Loucy (cell line): ENCODE results near the gene BHLHE23.
A peak's percentile ranks its signal among the peaks of the same experiment; 100 is the strongest.

Experiments used
- H2AFZ ChIP-seq: fragments of 200-600 bp; sonication (generic); 2 replicates; pipeline ENCODE4 v1.6.0; 2016; ENCODE audit warnings: antibody characterized with exemption, mild to moderate bottlenecking, low read length, moderate library complexity
- H3F3A ChIP-seq: fragments of 200-600 bp; 2 replicates; pipeline ENCODE4 v1.6.0; 2016; ENCODE audit warnings: antibody characterized with exemption, low read depth, mild to moderate bottlenecking
- H3K27me3 ChIP-seq: fragments of 200-600 bp; sonication (generic); 2 replicates; pipeline ENCODE4 v1.6.1; 2014; ENCODE audit warnings: low read length, mild to moderate bottlenecking; ENCODE audit not compliant: insufficient read depth, poor library complexity, severe bottlenecking
- H3K36me3 ChIP-seq: fragments of 200-600 bp; sonication (generic); 2 replicates; pipeline ENCODE4 v1.6.1; 2016; ENCODE audit warnings: low read length; ENCODE audit not compliant: insufficient read depth
- H3K4me1 ChIP-seq: fragments of 200-600 bp; sonication (generic); 2 replicates; pipeline ENCODE4 v1.5.1; 2014; ENCODE audit warnings: low read length, mild to moderate bottlenecking; ENCODE audit not compliant: insufficient read depth, poor library complexity, severe bottlenecking
- H3K4me2 ChIP-seq: fragments of 200-600 bp; sonication (generic); 2 replicates; pipeline ENCODE4 v1.6.0; 2014; ENCODE audit warnings: antibody characterized with exemption, low read length, low read depth, mild to moderate bottlenecking; ENCODE audit not compliant: poor library complexity, severe bottlenecking
- H3K4me3 ChIP-seq: fragments of 200-600 bp; sonication (generic); 2 replicates; pipeline ENCODE4 v1.5.1; 2014; ENCODE audit warnings: low read length, mild to moderate bottlenecking, mixed read lengths; ENCODE audit not compliant: poor library complexity, severe bottlenecking
- H3K79me2 ChIP-seq: fragments of 200-600 bp; sonication (generic); 2 replicates; pipeline ENCODE4 v1.6.1; 2014; ENCODE audit warnings: low read length; ENCODE audit not compliant: insufficient read depth
- H3K9ac ChIP-seq: fragments of 200-600 bp; sonication (generic); 2 replicates; pipeline ENCODE4 v1.6.0; 2014; ENCODE audit warnings: mild to moderate bottlenecking, low read depth, low read length, moderate library complexity; ENCODE audit not compliant: poor library complexity, severe bottlenecking
- H3K9me2 ChIP-seq: fragments of 200-600 bp; sonication (generic); replicated peaks from 2 replicates; pipeline ENCODE4 v1.6.1; 2016; ENCODE audit warnings: low read depth, low read length, mixed read lengths
- H3K9me3 ChIP-seq: fragments of 200-600 bp; sonication (generic); 2 replicates; pipeline ENCODE4 v1.6.1; 2014; ENCODE audit warnings: mild to moderate bottlenecking, antibody characterized with exemption, low read length, low read depth; ENCODE audit not compliant: insufficient read depth
- H4K20me1 ChIP-seq: fragments of 200-600 bp; sonication (generic); 2 replicates; pipeline ENCODE4 v1.6.0; 2014; ENCODE audit warnings: antibody characterized with exemption, low read length, mild to moderate bottlenecking; ENCODE audit not compliant: insufficient read depth, poor library complexity, severe bottlenecking
- CTCF ChIP-seq: fragments of 200-600 bp; sonication (generic); conservative IDR thresholded peaks from 2 replicates; pipeline ENCODE4 v1.5.1; 2014; ENCODE audit warnings: mild to moderate bottlenecking, antibody characterized with exemption, low read length
- EZH2phosphoT487 ChIP-seq: fragments of 200-600 bp; IDR thresholded peaks from 2 replicates; pipeline ENCODE4 v1.6.1; 2018; ENCODE audit warnings: antibody characterized with exemption, mild to moderate bottlenecking, moderate library complexity, borderline replicate concordance

The BHLHE23 gene

GRCh38 chr20:62984666-62985443 lies 21.9 kb downstream of the BHLHE23 start:
- H3K4me1 ChIP-seq, result peaks cover 30% of the 10 kb centered on the region
- peak overlapping the region; percentile 22 for H3K9ac ChIP-seq
- H2AFZ ChIP-seq, result no peak overlapping the region
- H4K20me1 ChIP-seq, result no peaks in the 10 kb centered on the region
- no peaks in the 10 kb centered on the region for H3K9me2 ChIP-seq
- H3K4me2 ChIP-seq, result no peak overlapping the region
- no peaks in the 10 kb centered on the region for H3K79me2 ChIP-seq
- H3K9me3 ChIP-seq, result no peaks in the 10 kb centered on the region
- no peaks in the 10 kb centered on the region for H3K27me3 ChIP-seq
- no peak overlapping the region for H3K4me3 ChIP-seq
- TF ChIP-seq CTCF (no peak), EZH2phosphoT487 (no peak)
- no peaks in the 10 kb centered on the region for H3F3A ChIP-seq
- no peaks in the 10 kb centered on the region for H3K36me3 ChIP-seq

- Histone ChIP-seq H3K9me3 (no peaks in the 10 kb centered on the region), H3K27me3 (no peaks in the 10 kb centered on the region), H3K4me2 (no peak overlapping the region), H3K79me2 (no peaks in the 10 kb centered on the region), H3K36me3 (no peaks in the 10 kb centered on the region), H2AFZ (no peak overlapping the region), H3K4me1 (peaks cover 47% of the 10 kb centered on the region), H3K9me2 (no peaks in the 10 kb centered on the region), H3F3A (no peaks in the 10 kb centered on the region), H4K20me1 (no peaks in the 10 kb centered on the region), H3K4me3 (no peak overlapping the region), H3K9ac (no peak overlapping the region)
- TF ChIP-seq CTCF, result no peak
- no peak for TF ChIP-seq EZH2phosphoT487
These were observed 23.6 kb downstream of the BHLHE23 start for GRCh38 chr20:62983210-62983609.

GRCh38 chr20:62982124-62983075 lies 24.4 kb downstream of the BHLHE23 start:
- Histone ChIP-seq H3K4me2 (peak overlapping the region; percentile 97), H3K9me3 (no peaks in the 10 kb centered on the region), H3F3A (no peaks in the 10 kb centered on the region), H3K79me2 (no peaks in the 10 kb centered on the region), H3K27me3 (no peaks in the 10 kb centered on the region), H3K4me1 (peaks cover 51% of the 10 kb centered on the region), H3K9ac (peak overlapping the region; percentile 82), H3K9me2 (no peaks in the 10 kb centered on the region), H4K20me1 (no peaks in the 10 kb centered on the region), H2AFZ (no peak overlapping the region), H3K36me3 (no peaks in the 10 kb centered on the region), H3K4me3 (peak overlapping the region; percentile 70)
- TF ChIP-seq EZH2phosphoT487 (no peak), CTCF (no peak)
